WTC11 (cell line): Measurements from ENCODE around the gene RIN2. TPM values are rescaled to one million over a fixed set of nuclear protein-coding genes. Genes with fewer than 3 reads are reported as not detected.

ENCODE experiments used
- ATAC-seq: fragments of 200-7000 bp; cut with Tn5 transposase; 2 replicates; pipeline ENCODE4 v1.10.0; 2021; ENCODE audit warnings: mild to moderate bottlenecking, moderate library complexity
- CTCF ChIA-PET: fragments of 300-600 bp; sonication (Branson Sonifier 250); formaldehyde crosslinking; loops from one replicate; lab custom pipeline; 2021; ENCODE audit warnings: antibody characterized with exemption; lab: Charles Lee
- POLR2A ChIA-PET: fragments of 350-600 bp; sonication (Branson Sonifier 250); formaldehyde crosslinking; loops from one replicate; lab custom pipeline; 2021; ENCODE audit warnings: antibody characterized with exemption; lab: Charles Lee
- DNase-seq: peaks from one replicate; pipeline ENCODE4 v3.0.0; 2021; ENCODE audit warnings: low spot score
- H3K27ac Mint-ChIP-seq: 2 replicates; pipeline ENCODE4 v1.8.0; 2021; ENCODE audit warnings: mixed read lengths
- H3K27me3 Mint-ChIP-seq: 2 replicates; pipeline ENCODE4 v1.8.0; 2021; ENCODE audit warnings: low read depth, mild to moderate bottlenecking, moderate library complexity, mixed read lengths
- H3K36me3 Mint-ChIP-seq: 2 replicates; pipeline ENCODE4 v1.8.0; 2021; ENCODE audit warnings: mixed read lengths
- H3K4me1 Mint-ChIP-seq: 2 replicates; pipeline ENCODE4 v1.8.0; 2022; ENCODE audit warnings: mixed read lengths
- H3K4me3 Mint-ChIP-seq: 2 replicates; pipeline ENCODE4 v1.8.0; 2021; ENCODE audit warnings: mild to moderate bottlenecking, moderate library complexity, mixed read lengths
- H3K9me3 Mint-ChIP-seq: 2 replicates; pipeline ENCODE4 v1.8.0; 2021; ENCODE audit warnings: mixed read lengths
- ATF1 ChIP-seq: sonication (generic); formaldehyde crosslinking; IDR thresholded peaks from 2 replicates; pipeline ENCODE4 v1.8.1; 2023; ENCODE audit warnings: mild to moderate bottlenecking, moderate library complexity, missing genetic modification reagents
- FOXK1 ChIP-seq: sonication (generic); formaldehyde crosslinking; IDR thresholded peaks from 2 replicates; pipeline ENCODE4 v1.8.0; 2022; ENCODE audit warnings: mild to moderate bottlenecking, moderate library complexity, missing genetic modification reagents
- FOXP1 ChIP-seq: sonication (generic); formaldehyde crosslinking; IDR thresholded peaks from 2 replicates; pipeline ENCODE4 v1.8.0; 2022; ENCODE audit warnings: missing genetic modification reagents, mild to moderate bottlenecking, moderate library complexity, borderline replicate concordance
- GRHL2 ChIP-seq: fragments of 250-450 bp; sonication (Bioruptor Pico); IDR thresholded peaks from 2 replicates; pipeline ENCODE4 v1.8.0; 2022; ENCODE audit warnings: mild to moderate bottlenecking, moderate library complexity; ENCODE audit not compliant: insufficient replicate concordance, severe bottlenecking
- GTF2I ChIP-seq: fragments of 250-450 bp; sonication (Bioruptor Pico); conservative IDR thresholded peaks from 2 replicates; pipeline ENCODE4 v1.4.0; 2021; ENCODE audit warnings: mild to moderate bottlenecking
- NFATC4 ChIP-seq: fragments of 250-450 bp; sonication (Bioruptor Pico); IDR thresholded peaks from 2 replicates; pipeline ENCODE4 v1.9.0; 2021; ENCODE audit warnings: mild to moderate bottlenecking
- OVOL2 ChIP-seq: fragments of 250-450 bp; sonication (Bioruptor Pico); IDR thresholded peaks from 2 replicates; pipeline ENCODE4 v1.9.0; 2021; ENCODE audit warnings: mild to moderate bottlenecking, borderline replicate concordance
- SOX15 ChIP-seq: fragments of 250-450 bp; sonication (Bioruptor Pico); IDR thresholded peaks from 2 replicates; pipeline ENCODE4 v1.9.0; 2021; ENCODE audit warnings: mild to moderate bottlenecking
- TCF7 ChIP-seq: sonication (generic); formaldehyde crosslinking; IDR thresholded peaks from 2 replicates; pipeline ENCODE4 v1.8.0; 2022; ENCODE audit warnings: mild to moderate bottlenecking, low read depth, missing genetic modification reagents, moderate library complexity
- TEAD4 ChIP-seq: sonication (generic); formaldehyde crosslinking; IDR thresholded peaks from 2 replicates; pipeline ENCODE4 v1.8.0; 2022; ENCODE audit warnings: mild to moderate bottlenecking, missing genetic modification reagents
- ZBTB21 ChIP-seq: sonication (generic); formaldehyde crosslinking; IDR thresholded peaks from 2 replicates; pipeline ENCODE4 v1.8.1; 2023; ENCODE audit warnings: mild to moderate bottlenecking, missing genetic modification reagents, borderline replicate concordance
- ZNF138 ChIP-seq: sonication (generic); formaldehyde crosslinking; conservative IDR thresholded peaks from 2 replicates; pipeline ENCODE4 v1.8.1; 2022; ENCODE audit warnings: mild to moderate bottlenecking, moderate library complexity, missing genetic modification reagents
- ZNF263 ChIP-seq: sonication (generic); formaldehyde crosslinking; IDR thresholded peaks from 2 replicates; pipeline ENCODE4 v1.8.1; 2022; ENCODE audit warnings: low read depth, mild to moderate bottlenecking, moderate library complexity, missing genetic modification reagents
- total RNA-seq: library from RNA; stranded (reverse); gene quantifications from 3 replicates; pipeline ENCODE4 v1.2.3, GENCODE V29; 2021
- TF ChIP-seq, protein P1 (sequence below): sonication (generic); formaldehyde crosslinking; IDR thresholded peaks from 2 replicates; pipeline ENCODE4 v1.8.0; 2022; ENCODE audit warnings: mild to moderate bottlenecking, missing genetic modification reagents
- TF ChIP-seq, protein P2 (sequence below): sonication (generic); formaldehyde crosslinking; IDR thresholded peaks from 2 replicates; pipeline ENCODE4 v1.8.1; 2023; ENCODE audit warnings: mild to moderate bottlenecking, missing genetic modification reagents, borderline replicate concordance
- TF ChIP-seq, protein P3 (sequence below): sonication (generic); formaldehyde crosslinking; IDR thresholded peaks from 2 replicates; pipeline ENCODE4 v1.8.1; 2022; ENCODE audit warnings: mild to moderate bottlenecking, missing genetic modification reagents, moderate library complexity, borderline replicate concordance

Gene RIN2
- total RNA-seq, 1 experiment from 2014 or later, result 4.3 TPM

DNA sequence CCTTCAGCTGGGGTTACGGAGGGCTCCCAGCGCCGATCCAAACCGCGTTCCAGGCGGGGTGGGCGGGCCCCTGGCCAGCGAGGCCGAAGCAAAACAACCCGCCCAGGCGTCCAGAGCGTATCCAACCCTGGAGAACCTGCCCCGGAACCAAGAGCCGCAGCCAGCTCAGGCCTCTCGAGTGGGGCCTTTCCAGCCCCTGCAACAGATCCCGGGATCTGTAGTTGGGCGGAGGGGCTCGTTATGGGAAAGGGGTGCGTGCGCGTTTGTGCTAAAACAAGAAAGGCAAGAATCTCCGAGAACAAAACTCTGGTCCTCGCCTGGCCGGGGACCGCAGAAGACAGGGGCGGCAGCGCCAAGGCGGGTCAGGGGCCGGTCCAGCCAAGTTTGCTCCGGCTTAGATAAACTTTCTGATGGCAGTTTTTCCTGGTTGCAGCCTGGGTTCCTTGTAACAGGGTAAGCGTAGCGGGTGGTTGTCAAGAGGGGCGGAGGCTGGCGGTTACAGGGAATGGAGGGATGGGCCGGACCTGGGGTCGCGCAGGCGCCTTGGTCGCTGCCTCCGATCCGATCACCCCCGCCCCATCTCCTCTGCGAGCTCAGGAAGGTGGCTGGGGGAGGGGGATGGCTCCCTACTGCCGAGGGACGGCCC is 448 bp upstream of the RIN2 start (continued):
- no peak for TF ChIP-seq GTF2I (CRISPR knock-in tag)
- TF ChIP-seq SOX15 (CRISPR knock-in tag), result no peak
- no peak for TF ChIP-seq OVOL2 (CRISPR knock-in tag)
- TF ChIP-seq TCF7 (CRISPR knock-in tag), result no peak
- no peak for TF ChIP-seq TEAD4 (CRISPR knock-in tag)
- TF ChIP-seq FOXP1 (CRISPR knock-in tag), result 0 out of 2 replicates have a peak, but pooled peaks have one; percentile 49
- no peak for TF ChIP-seq GRHL2 (CRISPR knock-in tag)
- TF ChIP-seq ZNF263, result no peak
- TF ChIP-seq, protein P1, sequence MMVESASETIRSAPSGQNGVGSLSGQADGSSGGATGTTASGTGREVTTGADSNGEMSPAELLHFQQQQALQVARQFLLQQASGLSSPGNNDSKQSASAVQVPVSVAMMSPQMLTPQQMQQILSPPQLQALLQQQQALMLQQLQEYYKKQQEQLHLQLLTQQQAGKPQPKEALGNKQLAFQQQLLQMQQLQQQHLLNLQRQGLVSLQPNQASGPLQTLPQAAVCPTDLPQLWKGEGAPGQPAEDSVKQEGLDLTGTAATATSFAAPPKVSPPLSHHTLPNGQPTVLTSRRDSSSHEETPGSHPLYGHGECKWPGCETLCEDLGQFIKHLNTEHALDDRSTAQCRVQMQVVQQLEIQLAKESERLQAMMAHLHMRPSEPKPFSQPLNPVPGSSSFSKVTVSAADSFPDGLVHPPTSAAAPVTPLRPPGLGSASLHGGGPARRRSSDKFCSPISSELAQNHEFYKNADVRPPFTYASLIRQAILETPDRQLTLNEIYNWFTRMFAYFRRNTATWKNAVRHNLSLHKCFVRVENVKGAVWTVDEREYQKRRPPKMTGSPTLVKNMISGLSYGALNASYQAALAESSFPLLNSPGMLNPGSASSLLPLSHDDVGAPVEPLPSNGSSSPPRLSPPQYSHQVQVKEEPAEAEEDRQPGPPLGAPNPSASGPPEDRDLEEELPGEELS (CRISPR knock-in tag), result no peak
- TF ChIP-seq, protein P2, sequence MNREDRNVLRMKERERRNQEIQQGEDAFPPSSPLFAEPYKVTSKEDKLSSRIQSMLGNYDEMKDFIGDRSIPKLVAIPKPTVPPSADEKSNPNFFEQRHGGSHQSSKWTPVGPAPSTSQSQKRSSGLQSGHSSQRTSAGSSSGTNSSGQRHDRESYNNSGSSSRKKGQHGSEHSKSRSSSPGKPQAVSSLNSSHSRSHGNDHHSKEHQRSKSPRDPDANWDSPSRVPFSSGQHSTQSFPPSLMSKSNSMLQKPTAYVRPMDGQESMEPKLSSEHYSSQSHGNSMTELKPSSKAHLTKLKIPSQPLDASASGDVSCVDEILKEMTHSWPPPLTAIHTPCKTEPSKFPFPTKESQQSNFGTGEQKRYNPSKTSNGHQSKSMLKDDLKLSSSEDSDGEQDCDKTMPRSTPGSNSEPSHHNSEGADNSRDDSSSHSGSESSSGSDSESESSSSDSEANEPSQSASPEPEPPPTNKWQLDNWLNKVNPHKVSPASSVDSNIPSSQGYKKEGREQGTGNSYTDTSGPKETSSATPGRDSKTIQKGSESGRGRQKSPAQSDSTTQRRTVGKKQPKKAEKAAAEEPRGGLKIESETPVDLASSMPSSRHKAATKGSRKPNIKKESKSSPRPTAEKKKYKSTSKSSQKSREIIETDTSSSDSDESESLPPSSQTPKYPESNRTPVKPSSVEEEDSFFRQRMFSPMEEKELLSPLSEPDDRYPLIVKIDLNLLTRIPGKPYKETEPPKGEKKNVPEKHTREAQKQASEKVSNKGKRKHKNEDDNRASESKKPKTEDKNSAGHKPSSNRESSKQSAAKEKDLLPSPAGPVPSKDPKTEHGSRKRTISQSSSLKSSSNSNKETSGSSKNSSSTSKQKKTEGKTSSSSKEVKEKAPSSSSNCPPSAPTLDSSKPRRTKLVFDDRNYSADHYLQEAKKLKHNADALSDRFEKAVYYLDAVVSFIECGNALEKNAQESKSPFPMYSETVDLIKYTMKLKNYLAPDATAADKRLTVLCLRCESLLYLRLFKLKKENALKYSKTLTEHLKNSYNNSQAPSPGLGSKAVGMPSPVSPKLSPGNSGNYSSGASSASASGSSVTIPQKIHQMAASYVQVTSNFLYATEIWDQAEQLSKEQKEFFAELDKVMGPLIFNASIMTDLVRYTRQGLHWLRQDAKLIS (CRISPR knock-in tag), result no peak
- TF ChIP-seq NFATC4 (CRISPR knock-in tag), result no peak
- TF ChIP-seq ZBTB21, result 0 out of 2 replicates have a peak, but pooled peaks have one; percentile 10
- TF ChIP-seq ATF1, result no peak

DNA sequence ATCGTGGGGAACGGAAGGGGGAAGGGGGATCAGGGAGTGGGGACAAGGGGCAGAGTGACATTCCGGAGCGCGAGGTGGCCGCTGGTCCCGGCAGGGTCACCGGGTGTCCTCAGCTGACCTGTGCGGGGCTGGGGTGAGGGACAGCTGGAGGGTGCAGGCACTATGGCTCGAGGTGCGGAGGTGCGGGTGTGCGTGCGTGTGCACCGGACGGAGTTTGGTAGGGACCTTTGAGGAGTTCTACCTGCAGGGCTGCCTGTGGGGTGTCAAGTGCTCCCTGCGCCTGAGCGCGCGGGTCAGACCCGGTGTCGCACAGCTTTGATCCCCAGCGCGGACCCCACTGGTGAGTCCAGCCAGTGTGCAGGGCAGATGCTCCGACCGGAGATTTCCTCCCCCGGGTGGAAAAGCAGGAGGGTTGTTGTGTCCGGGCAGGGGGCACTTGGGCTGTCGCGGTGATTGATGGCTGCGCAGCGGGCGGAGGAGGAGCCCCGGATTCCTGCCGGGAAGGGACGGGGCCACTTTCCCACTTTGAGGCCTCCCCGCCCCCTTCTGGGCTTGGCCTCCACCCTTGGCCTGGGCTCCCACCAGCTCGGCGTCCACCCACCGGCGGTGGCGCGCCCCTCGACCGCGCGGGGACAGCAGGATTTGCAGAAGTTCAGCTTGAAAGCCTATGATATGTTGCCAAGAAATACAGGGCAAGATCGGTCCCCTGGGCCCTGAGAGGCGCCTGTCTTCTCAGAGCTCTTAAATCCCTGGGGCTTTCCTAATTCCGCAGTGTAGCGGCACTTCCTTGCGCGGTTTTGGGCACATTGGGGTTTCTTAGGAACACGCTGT is 658 bp downstream of the RIN2 start:
- CTCF ChIA-PET, result interaction anchor here (0.9 to 1.4 kb wide), 2 partner anchors 10 to 12 kb away, joined by 3 to 5 read pairs; no protein-coding TSS in a partner anchor
- Mint-ChIP-seq H3K36me3 (no peaks in the 10 kb centered on the region), H3K27me3 (peaks cover 52% of the 10 kb centered on the region), H3K27ac (no peak overlapping the region), H3K4me3 (peak overlapping the region; percentile 92), H3K4me1 (peaks cover 14% of the 10 kb centered on the region)
- ATAC-seq, result peak; percentile 25
- peak; percentile 69 for DNase-seq
- 0 out of 2 replicates have a peak, but pooled peaks have one; percentile 23 for TF ChIP-seq ZNF138 (CRISPR knock-in tag)
- TF ChIP-seq, protein P1 (CRISPR knock-in tag), result 0 out of 2 replicates have a peak, but pooled peaks have one; percentile 52
- peak; percentile 18; the same call in 1 of the 2 replicates for TF ChIP-seq FOXK1 (CRISPR knock-in tag)
- TF ChIP-seq, protein P3, sequence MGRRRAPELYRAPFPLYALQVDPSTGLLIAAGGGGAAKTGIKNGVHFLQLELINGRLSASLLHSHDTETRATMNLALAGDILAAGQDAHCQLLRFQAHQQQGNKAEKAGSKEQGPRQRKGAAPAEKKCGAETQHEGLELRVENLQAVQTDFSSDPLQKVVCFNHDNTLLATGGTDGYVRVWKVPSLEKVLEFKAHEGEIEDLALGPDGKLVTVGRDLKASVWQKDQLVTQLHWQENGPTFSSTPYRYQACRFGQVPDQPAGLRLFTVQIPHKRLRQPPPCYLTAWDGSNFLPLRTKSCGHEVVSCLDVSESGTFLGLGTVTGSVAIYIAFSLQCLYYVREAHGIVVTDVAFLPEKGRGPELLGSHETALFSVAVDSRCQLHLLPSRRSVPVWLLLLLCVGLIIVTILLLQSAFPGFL (CRISPR knock-in tag), result no peak
- TF ChIP-seq, all 79 proteins: peak for 3
- POLR2A ChIA-PET, result interaction anchor here (0.6 to 1.6 kb wide), 3 partner anchors 15 to 128 kb away, joined by 3 to 5 read pairs (median 4); no protein-coding TSS in a partner anchor
- no peaks in the 10 kb centered on the region for H3K9me3 Mint-ChIP-seq
